Mesothelial cell of epicardium (in vitro differentiated cells): ENCODE data around the gene ALDH1B1. TPM values are rescaled to one million over a fixed set of nuclear protein-coding genes. Genes with fewer than 3 reads are reported as not detected.
A peak's percentile ranks its signal among the peaks of the same experiment; 100 is the strongest.

Source experiments
- DNase-seq, 2 experiments: peaks; one replicate each; pipeline ENCODE4 v3.0.0; 2021; ENCODE audit warnings: low spot score in 2 of 2; ENCODE audit not compliant: unreplicated experiment in 2 of 2
- H3K27ac Mint-ChIP-seq: 2 replicates; pipeline ENCODE4 v1.8.0; 2021; ENCODE audit warnings: mixed read lengths
- H3K27me3 Mint-ChIP-seq: 2 replicates; pipeline ENCODE4 v1.8.0; 2021; ENCODE audit warnings: low read depth, mixed read lengths
- H3K36me3 Mint-ChIP-seq: 2 replicates; pipeline ENCODE4 v1.8.0; 2021; ENCODE audit warnings: mixed read lengths
- H3K4me1 Mint-ChIP-seq: 2 replicates; pipeline ENCODE4 v1.8.0; 2021; ENCODE audit warnings: mixed read lengths
- H3K4me3 Mint-ChIP-seq: 2 replicates; pipeline ENCODE4 v1.8.0; 2021; ENCODE audit warnings: mild to moderate bottlenecking, moderate library complexity, mixed read lengths
- H3K9me3 Mint-ChIP-seq: 2 replicates; pipeline ENCODE4 v1.8.0; 2021; ENCODE audit warnings: mixed read lengths
- CTCF ChIP-seq: fragments of 200-600 bp; sonication (generic); IDR thresholded peaks from one replicate; pipeline ENCODE4 v1.5.0; 2021; ENCODE audit warnings: antibody characterized with exemption; ENCODE audit not compliant: unreplicated experiment
- total RNA-seq: library from RNA; stranded (reverse); gene quantifications from 3 replicates; pipeline ENCODE4 v1.2.1, GENCODE V29; 2021

The ALDH1B1 gene
- total RNA-seq, 1 donor from 2014 or later: 17.5 TPM

- no peaks in the 10 kb centered on the region for H3K27me3 Mint-ChIP-seq
- no peaks in the 10 kb centered on the region for H3K36me3 Mint-ChIP-seq
- H3K4me3 Mint-ChIP-seq: no peak overlapping the region
- no peak overlapping the region for H3K27ac Mint-ChIP-seq
- no peak for DNase-seq
- TF ChIP-seq CTCF: no peak
- H3K9me3 Mint-ChIP-seq: peaks cover 11% of the 10 kb centered on the region
- peaks cover 8% of the 10 kb centered on the region for H3K4me1 Mint-ChIP-seq
These were observed 12.2 kb upstream of the ALDH1B1 start for GRCh38 chr9:38380230-38380871.

DNA sequence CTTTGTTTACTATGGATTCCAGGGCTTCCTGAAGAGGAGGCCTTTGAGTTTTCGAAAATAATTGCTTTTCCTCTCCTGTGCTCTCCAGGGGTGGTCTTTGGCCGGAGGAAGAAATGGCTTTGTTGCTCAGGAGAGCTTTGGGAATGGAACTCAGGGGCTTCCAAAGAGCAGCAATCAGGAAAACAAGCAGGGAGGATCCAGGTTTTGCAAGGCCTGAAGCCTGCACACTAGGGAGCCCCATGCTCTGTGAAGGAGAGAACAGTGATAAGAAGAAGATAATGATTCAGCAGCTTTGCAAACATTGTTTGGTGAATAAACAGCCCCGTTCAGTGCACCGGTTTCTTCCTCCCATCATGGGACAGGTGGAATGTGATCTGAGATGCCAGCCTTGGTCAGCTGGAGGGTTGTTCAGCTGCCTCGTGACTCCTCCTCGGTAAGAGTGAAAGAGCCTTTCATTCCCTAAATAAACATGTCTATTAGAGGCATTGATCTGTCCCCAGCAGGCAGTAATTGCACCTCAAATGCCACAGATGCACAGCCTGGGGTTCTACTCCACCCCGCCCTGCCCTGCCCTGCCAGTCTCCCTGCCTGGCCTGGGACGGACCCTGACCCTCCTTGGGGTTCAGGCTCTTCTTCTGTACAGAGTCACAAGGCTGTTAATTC, 11.5 kb upstream of the ALDH1B1 start:
- Mint-ChIP-seq H3K36me3 (no peaks in the 10 kb centered on the region), H3K27ac (peak overlapping the region; percentile 51), H3K4me3 (no peak overlapping the region), H3K27me3 (no peaks in the 10 kb centered on the region), H3K4me1 (peaks cover 8% of the 10 kb centered on the region), H3K9me3 (peaks cover 14% of the 10 kb centered on the region)
- TF ChIP-seq CTCF: no peak
- DNase-seq: no peak

DNA sequence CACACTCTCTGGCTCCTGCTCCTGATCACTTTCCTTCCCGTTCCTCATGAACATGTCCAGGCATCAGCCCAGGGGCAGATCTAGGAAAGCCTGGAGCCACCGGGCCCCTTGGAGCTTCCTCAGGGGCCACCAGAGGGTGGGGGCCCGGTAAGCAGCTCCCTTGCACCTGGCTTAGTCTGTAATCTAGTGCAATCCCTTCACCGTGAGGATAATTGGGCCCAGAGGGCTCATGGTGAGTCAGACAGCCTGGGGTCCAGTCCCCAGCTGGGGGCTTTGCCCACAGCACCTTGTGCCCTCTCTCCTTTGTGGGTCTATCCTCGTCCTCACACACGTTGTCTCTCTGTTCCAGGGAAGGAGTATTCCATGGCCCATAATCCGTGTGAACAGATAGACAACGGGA, 10.4 kb upstream of the ALDH1B1 start:
- no peak overlapping the region for H3K27ac Mint-ChIP-seq
- H3K27me3 Mint-ChIP-seq: no peaks in the 10 kb centered on the region
- peaks cover 8% of the 10 kb centered on the region for H3K4me1 Mint-ChIP-seq
- no peaks in the 10 kb centered on the region for H3K36me3 Mint-ChIP-seq
- TF ChIP-seq CTCF: no peak
- H3K9me3 Mint-ChIP-seq: peaks cover 14% of the 10 kb centered on the region
- H3K4me3 Mint-ChIP-seq: no peak overlapping the region
- DNase-seq: no peak

- H3K4me3 Mint-ChIP-seq: no peak overlapping the region
- no peaks in the 10 kb centered on the region for H3K36me3 Mint-ChIP-seq
- H3K27me3 Mint-ChIP-seq: no peaks in the 10 kb centered on the region
- peaks cover 14% of the 10 kb centered on the region for H3K9me3 Mint-ChIP-seq
- peaks cover 13% of the 10 kb centered on the region for H3K4me1 Mint-ChIP-seq
- H3K27ac Mint-ChIP-seq: no peak overlapping the region
- TF ChIP-seq CTCF: no peak
- DNase-seq: no peak
These were observed 7.3 kb upstream of the ALDH1B1 start for GRCh38 chr9:38384990-38385848.

GRCh38 chr9:38385896-38386295, 6.6 kb upstream of the ALDH1B1 start:
- TF ChIP-seq CTCF: no peak
- H3K27me3 Mint-ChIP-seq: no peaks in the 10 kb centered on the region
- peaks cover 9% of the 10 kb centered on the region for H3K4me1 Mint-ChIP-seq
- H3K36me3 Mint-ChIP-seq: no peaks in the 10 kb centered on the region
- H3K9me3 Mint-ChIP-seq: peaks cover 14% of the 10 kb centered on the region
- DNase-seq: no peak
- H3K27ac Mint-ChIP-seq: no peak overlapping the region
- no peak overlapping the region for H3K4me3 Mint-ChIP-seq
